ENCODE data around the gene OPRM1. TPM values are rescaled to one million over a fixed set of nuclear protein-coding genes. Genes with fewer than 3 reads are reported as not detected.
"Not testable (repeated sequence)": the region's sequence is repeated elsewhere in the genome, so short reads cannot be mapped to it uniquely, and the experiment has no call there.

OPRM1 gene
- total RNA-seq, 1 experiment from 2014 or later: not detected

DNA sequence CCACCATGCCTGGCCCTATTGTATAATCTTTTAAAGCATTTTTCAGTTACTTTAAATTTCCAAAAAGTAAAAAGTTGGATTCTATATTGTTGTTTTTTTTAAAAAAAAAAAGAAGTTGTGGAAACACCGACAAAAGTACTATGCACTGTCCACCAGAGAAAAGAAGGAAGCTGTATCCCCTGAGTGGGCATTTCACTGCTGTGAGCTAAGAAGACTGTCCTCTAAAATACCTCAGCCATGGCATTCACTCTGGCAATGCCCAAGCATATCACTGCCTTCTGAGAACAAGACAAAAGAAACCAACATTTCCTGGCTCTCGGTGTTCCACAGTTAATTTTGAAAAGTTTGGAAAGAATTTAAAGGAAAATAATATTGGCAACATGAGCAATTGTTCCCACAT, 199.8 kb downstream of the OPRM1 start:
- in situ Hi-C loops (cut with HindIII; ENCODE audit: low pct_unique_long_range_greater_than_20kb, low sequenced_read_pairs): no loop called here
- no peak for ATAC-seq

DNA sequence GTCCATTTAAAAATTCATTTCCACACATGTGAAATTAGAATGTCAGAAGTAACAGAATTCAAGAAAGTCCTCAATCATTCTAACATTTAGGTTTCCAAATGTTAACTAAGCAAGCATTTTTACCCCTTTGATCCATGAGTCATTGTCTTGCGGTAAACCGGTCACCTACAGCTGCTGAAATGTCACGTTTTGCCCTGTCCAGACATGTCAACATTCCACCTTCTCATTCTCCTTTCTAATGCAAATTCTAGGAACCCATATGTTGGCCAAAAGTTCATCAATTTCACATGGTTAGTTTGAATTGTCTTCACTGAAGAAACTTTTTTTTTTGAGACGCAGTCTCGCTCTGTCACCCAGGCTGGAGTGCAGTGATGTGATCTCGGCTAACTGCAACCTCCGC, 200.4 kb downstream of the OPRM1 start:
- no peak for ATAC-seq
- TF ChIP-seq POLR2AphosphoS5 (IDR thresholded peaks at IDR 0.05; ENCODE audit: low read depth, low read length) (no peak), SIN3A (IDR thresholded peaks at IDR 0.05; ENCODE audit: borderline replicate concordance, insufficient read depth, low read depth, low read length) (no peak), TCF7L2 (IDR thresholded peaks at IDR 0.05; ENCODE audit: low read depth, low read length) (no peak), REST (IDR thresholded peaks at IDR 0.05; ENCODE audit: insufficient read depth in 1 of 2, low read depth in 2 of 2, low read length in 1 of 2) (no peak)
- TF ChIP-seq, protein P1, sequence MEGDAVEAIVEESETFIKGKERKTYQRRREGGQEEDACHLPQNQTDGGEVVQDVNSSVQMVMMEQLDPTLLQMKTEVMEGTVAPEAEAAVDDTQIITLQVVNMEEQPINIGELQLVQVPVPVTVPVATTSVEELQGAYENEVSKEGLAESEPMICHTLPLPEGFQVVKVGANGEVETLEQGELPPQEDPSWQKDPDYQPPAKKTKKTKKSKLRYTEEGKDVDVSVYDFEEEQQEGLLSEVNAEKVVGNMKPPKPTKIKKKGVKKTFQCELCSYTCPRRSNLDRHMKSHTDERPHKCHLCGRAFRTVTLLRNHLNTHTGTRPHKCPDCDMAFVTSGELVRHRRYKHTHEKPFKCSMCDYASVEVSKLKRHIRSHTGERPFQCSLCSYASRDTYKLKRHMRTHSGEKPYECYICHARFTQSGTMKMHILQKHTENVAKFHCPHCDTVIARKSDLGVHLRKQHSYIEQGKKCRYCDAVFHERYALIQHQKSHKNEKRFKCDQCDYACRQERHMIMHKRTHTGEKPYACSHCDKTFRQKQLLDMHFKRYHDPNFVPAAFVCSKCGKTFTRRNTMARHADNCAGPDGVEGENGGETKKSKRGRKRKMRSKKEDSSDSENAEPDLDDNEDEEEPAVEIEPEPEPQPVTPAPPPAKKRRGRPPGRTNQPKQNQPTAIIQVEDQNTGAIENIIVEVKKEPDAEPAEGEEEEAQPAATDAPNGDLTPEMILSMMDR (IDR thresholded peaks at IDR 0.05): no peak
- no TSS peak for BruUV-seq (replicated peaks)

More for the DNA sequence above, 199.8 kb downstream of the OPRM1 start:
- ChIA-PET POLR2A (no interaction called here), CTCF (no interaction called here)
- H3K4me1 ChIP-seq (ENCODE audit: control insufficient read depth, insufficient read depth, low read length): no peaks in the 10 kb centered on the region
- no peak overlapping the region for H3K4me3 ChIP-seq (ENCODE audit: low read depth in 2 of 2, low read length in 2 of 2)
- TF ChIP-seq, protein P1 (IDR thresholded peaks at IDR 0.05): no peak
- TF ChIP-seq POLR2AphosphoS5 (IDR thresholded peaks at IDR 0.05; ENCODE audit: low read depth, low read length) (no peak), REST (IDR thresholded peaks at IDR 0.05; ENCODE audit: insufficient read depth in 1 of 2, low read depth in 2 of 2, low read length in 1 of 2) (no peak), SIN3A (IDR thresholded peaks at IDR 0.05; ENCODE audit: borderline replicate concordance, insufficient read depth, low read depth, low read length) (no peak), TCF7L2 (IDR thresholded peaks at IDR 0.05; ENCODE audit: low read depth, low read length) (no peak)
- no peak overlapping the region for H3K27ac ChIP-seq (ENCODE audit: low read length)
- no peaks in the 10 kb centered on the region for H3K9me3 ChIP-seq (ENCODE audit: control insufficient read depth, insufficient read depth, low read depth, low read length)
- H3K36me3 ChIP-seq (ENCODE audit: control insufficient read depth, insufficient read depth, low read length): no peaks in the 10 kb centered on the region
- intact Hi-C loops (cut with micrococcal nuclease; ENCODE audit: unreplicated experiment): no loop called here
- BruUV-seq (replicated peaks): no TSS peak
- H3K27me3 ChIP-seq (ENCODE audit: control insufficient read depth, insufficient read depth, low read length): no peaks in the 10 kb centered on the region
- no peak for DNase-seq (ENCODE audit: low read depth, low spot score)

DNA sequence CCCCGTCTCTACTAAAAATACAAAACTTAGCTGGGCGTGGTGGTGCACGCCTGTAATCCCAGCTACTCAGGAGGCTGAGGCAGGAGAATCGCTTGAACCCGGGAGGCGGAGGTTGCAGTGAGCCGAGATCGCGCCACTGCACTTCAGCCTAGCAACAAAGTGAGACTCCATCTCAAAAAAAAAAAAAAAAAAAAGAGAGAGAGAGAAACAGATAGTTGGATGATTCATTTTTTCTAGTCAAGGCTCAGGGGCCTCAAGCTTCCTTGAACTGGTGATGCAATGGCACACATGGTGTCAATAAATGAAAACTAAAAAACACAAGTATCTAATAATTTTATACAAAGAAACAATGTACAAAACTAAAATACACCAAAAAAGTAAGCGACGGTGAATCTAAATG, 202.0 kb downstream of the OPRM1 start:
- H3K36me3 ChIP-seq (ENCODE audit: control insufficient read depth, insufficient read depth, low read length); ATAC-seq; BruUV-seq (replicated peaks); H3K4me3 ChIP-seq (ENCODE audit: low read depth in 2 of 2, low read length in 2 of 2); CTCF ChIA-PET; DNase-seq (ENCODE audit: low read depth, low spot score); in situ Hi-C loops (cut with HindIII; ENCODE audit: low pct_unique_long_range_greater_than_20kb, low sequenced_read_pairs); intact Hi-C loops (cut with micrococcal nuclease; ENCODE audit: unreplicated experiment); H3K9me3 ChIP-seq (ENCODE audit: control insufficient read depth, insufficient read depth, low read depth, low read length); H3K27ac ChIP-seq (ENCODE audit: low read length); POLR2A ChIA-PET; H3K27me3 ChIP-seq (ENCODE audit: control insufficient read depth, insufficient read depth, low read length); H3K4me1 ChIP-seq (ENCODE audit: control insufficient read depth, insufficient read depth, low read length): not testable (repeated sequence)

More for the DNA sequence above, 200.4 kb downstream of the OPRM1 start:
- H3K4me1 ChIP-seq (ENCODE audit: control insufficient read depth, insufficient read depth, low read length): no peaks in the 10 kb centered on the region
- CTCF ChIA-PET: no interaction called here
- H3K36me3 ChIP-seq (ENCODE audit: control insufficient read depth, insufficient read depth, low read length): no peaks in the 10 kb centered on the region
- intact Hi-C loops (cut with micrococcal nuclease; ENCODE audit: unreplicated experiment): no loop called here
- no peaks in the 10 kb centered on the region for H3K27me3 ChIP-seq (ENCODE audit: control insufficient read depth, insufficient read depth, low read length)
- no peak overlapping the region for H3K4me3 ChIP-seq (ENCODE audit: low read depth in 2 of 2, low read length in 2 of 2)
- in situ Hi-C loops (cut with HindIII; ENCODE audit: low pct_unique_long_range_greater_than_20kb, low sequenced_read_pairs): no loop called here
- POLR2A ChIA-PET: no interaction called here
- H3K27ac ChIP-seq (ENCODE audit: low read length): no peak overlapping the region
- no peaks in the 10 kb centered on the region for H3K9me3 ChIP-seq (ENCODE audit: control insufficient read depth, insufficient read depth, low read depth, low read length)
- no peak for DNase-seq (ENCODE audit: low read depth, low spot score)
